H9 (cell line): ENCODE results near the gene DMBT1. TPM values are rescaled to one million over a fixed set of nuclear protein-coding genes. Genes with fewer than 3 reads are reported as not detected.

Experiments used
- DNase-seq: peaks from one replicate; pipeline ENCODE4 v3.0.0-alpha.2; 2017
- H2AFZ ChIP-seq: one replicate; pipeline ENCODE4 v1.6.1; 2013; ENCODE audit warnings: mild to moderate bottlenecking, low read length, control low read depth, moderate library complexity
- H2AK5ac ChIP-seq: 2 replicates; pipeline ENCODE4 v1.6.1; 2013; ENCODE audit warnings: low read length, control low read depth, mixed read lengths; ENCODE audit not compliant: insufficient read length
- H2BK120ac ChIP-seq: one replicate; pipeline ENCODE4 v1.6.1; 2013; ENCODE audit warnings: low read depth, mild to moderate bottlenecking, low read length, control low read depth, inconsistent platforms; ENCODE audit not compliant: poor library complexity, severe bottlenecking
- H2BK12ac ChIP-seq: 2 replicates; pipeline ENCODE4 v1.6.1; 2013; ENCODE audit warnings: low read length, control low read depth, mixed read lengths, low read depth; ENCODE audit not compliant: insufficient read length
- H2BK15ac ChIP-seq: 2 replicates; pipeline ENCODE4 v1.6.1; 2013; ENCODE audit warnings: low read depth, low read length, control low read depth
- H2BK20ac ChIP-seq: one replicate; pipeline ENCODE4 v1.6.1; 2013; ENCODE audit warnings: low read depth, mild to moderate bottlenecking, low read length, control low read depth, inconsistent platforms; ENCODE audit not compliant: poor library complexity, severe bottlenecking
- H2BK5ac ChIP-seq: 2 replicates; pipeline ENCODE4 v1.6.1; 2013; ENCODE audit warnings: low read length, control low read depth, mixed read lengths; ENCODE audit not compliant: insufficient read length
- H3K14ac ChIP-seq: 2 replicates; pipeline ENCODE4 v1.6.1; 2013; ENCODE audit warnings: low read length, control low read depth; ENCODE audit not compliant: insufficient read depth
- H3K18ac ChIP-seq: 2 replicates; pipeline ENCODE4 v1.6.1; 2013; ENCODE audit warnings: low read depth, mild to moderate bottlenecking, mixed read lengths, low read length, control low read depth; ENCODE audit not compliant: insufficient read length
- H3K23ac ChIP-seq: 2 replicates; pipeline ENCODE4 v1.6.1; 2013; ENCODE audit warnings: low read length, control low read depth, mixed read lengths, low read depth; ENCODE audit not compliant: insufficient read length
- H3K23me2 ChIP-seq: 2 replicates; pipeline ENCODE4 v1.6.1; 2013; ENCODE audit warnings: low read depth, mild to moderate bottlenecking, mixed read lengths, low read length, control low read depth; ENCODE audit not compliant: insufficient read length, poor library complexity, severe bottlenecking
- H3K27ac ChIP-seq: 2 replicates; pipeline ENCODE4 v1.5.1; 2013; ENCODE audit warnings: low read length, control low read depth, mixed read lengths, low read depth; ENCODE audit not compliant: insufficient read length
- H3K27me3 ChIP-seq: 2 replicates; pipeline ENCODE4 v1.6.1; 2013; ENCODE audit warnings: low read length, control low read depth, inconsistent platforms; ENCODE audit not compliant: insufficient read depth
- H3K4ac ChIP-seq: 2 replicates; pipeline ENCODE4 v1.6.1; 2013; ENCODE audit warnings: low read depth, mild to moderate bottlenecking, control low read depth, inconsistent platforms, low read length, moderate library complexity
- H3K4me1 ChIP-seq: 2 replicates; pipeline ENCODE4 v1.6.1; 2013; ENCODE audit warnings: low read length, control low read depth, inconsistent platforms; ENCODE audit not compliant: insufficient read depth
- H3K4me2 ChIP-seq: 2 replicates; pipeline ENCODE4 v1.6.1; 2013; ENCODE audit warnings: low read length, control low read depth, mixed read lengths; ENCODE audit not compliant: insufficient read length, insufficient read depth
- H3K56ac ChIP-seq: 2 replicates; pipeline ENCODE4 v1.6.1; 2013; ENCODE audit warnings: low read depth, mild to moderate bottlenecking, mixed read lengths, low read length, control low read depth; ENCODE audit not compliant: insufficient read length
- H3K79me1 ChIP-seq: 2 replicates; pipeline ENCODE4 v1.6.1; 2013; ENCODE audit warnings: low read depth, mild to moderate bottlenecking, moderate library complexity, low read length, control low read depth, inconsistent platforms; ENCODE audit not compliant: insufficient read depth, poor library complexity, severe bottlenecking
- H3K79me2 ChIP-seq: 2 replicates; pipeline ENCODE4 v1.6.1; 2013; ENCODE audit warnings: low read length, control low read depth, inconsistent platforms; ENCODE audit not compliant: insufficient read depth
- H3K9ac ChIP-seq: 2 replicates; pipeline ENCODE4 v1.6.1; 2013; ENCODE audit warnings: low read length, control low read depth, mixed read lengths; ENCODE audit not compliant: insufficient read length; ENCODE audit errors: extremely low read depth
- H3K9me3 ChIP-seq: one replicate; pipeline ENCODE4 v1.6.1; 2013; ENCODE audit warnings: low read depth, low read length, inconsistent platforms; ENCODE audit not compliant: control insufficient read depth
- H3T11ph ChIP-seq: one replicate; pipeline ENCODE4 v1.6.1; 2013; ENCODE audit warnings: mild to moderate bottlenecking, low read length, control low read depth, inconsistent platforms
- H4K20me1 ChIP-seq: one replicate; pipeline ENCODE4 v1.6.1; 2013; ENCODE audit not compliant: control insufficient read depth, insufficient read length, insufficient read depth
- H4K5ac ChIP-seq: 2 replicates; pipeline ENCODE4 v1.6.1; 2013; ENCODE audit warnings: low read depth, mild to moderate bottlenecking, mixed read lengths, low read length, control low read depth; ENCODE audit not compliant: insufficient read length
- H4K8ac ChIP-seq: replicated peaks from 2 replicates; pipeline ENCODE4 v1.6.1; 2013; ENCODE audit warnings: low read length, control low read depth, mixed read lengths, low read depth; ENCODE audit not compliant: insufficient read length
- H4K91ac ChIP-seq: 2 replicates; pipeline ENCODE4 v1.6.1; 2013; ENCODE audit warnings: low read depth, mild to moderate bottlenecking, moderate library complexity, mixed read lengths, low read length, control low read depth; ENCODE audit not compliant: insufficient read length
- H3K27ac Mint-ChIP-seq, 3 experiments: 2 replicates in 2 of 3; 3 replicates in 1 of 3; pipeline ENCODE4 v1.8.0; 2020 to 2021; ENCODE audit warnings: mixed read lengths in 3 of 3, mild to moderate bottlenecking in 1 of 3, moderate library complexity in 1 of 3
- H3K27me3 Mint-ChIP-seq: 2 replicates; pipeline ENCODE4 v1.8.0; 2021; ENCODE audit warnings: low read depth, mild to moderate bottlenecking, moderate library complexity, mixed read lengths
- H3K36me3 Mint-ChIP-seq, 3 experiments: 2 replicates in 2 of 3; 3 replicates in 1 of 3; pipeline ENCODE4 v1.8.0; 2020 to 2021; ENCODE audit warnings: low read depth in 3 of 3, mixed read lengths in 3 of 3; ENCODE audit not compliant: insufficient read depth in 1 of 3
- H3K4me1 Mint-ChIP-seq, 2 experiments: 2 replicates each; pipeline ENCODE4 v1.8.0; 2020; ENCODE audit warnings: mixed read lengths in 2 of 2
- H3K4me3 Mint-ChIP-seq, 2 experiments: 2 replicates in 1 of 2; 3 replicates in 1 of 2; pipeline ENCODE4 v1.8.0; 2020 to 2021; ENCODE audit warnings: mild to moderate bottlenecking in 2 of 2, mixed read lengths in 2 of 2, moderate library complexity in 1 of 2
- H3K9me3 Mint-ChIP-seq, 2 experiments: 2 replicates in 1 of 2; 3 replicates in 1 of 2; pipeline ENCODE4 v1.8.0; 2020; ENCODE audit warnings: mild to moderate bottlenecking in 2 of 2, mixed read lengths in 2 of 2, moderate library complexity in 1 of 2
- WGBS: extraction: QIAGEN DNeasy Blood & Tissue Kit; methylation state at CpG from one replicate; pipeline ENCODE4 v1.1.7; 2013; ENCODE audit warnings: missing lambda C conversion rate, low lambda C conversion rate, mixed read lengths; ENCODE audit not compliant: insufficient read length; ENCODE audit errors: extremely low coverage; 5-methylcytosine and 5-hydroxymethylcytosine counted together
- total RNA-seq: library from RNA; stranded (reverse); gene quantifications from 2 replicates; pipeline ENCODE4 v1.2.1, GENCODE V29; 2021
- TF ChIP-seq, protein P1 (sequence below): fragments of 200-600 bp; sonication (generic); conservative IDR thresholded peaks from 3 replicates; pipeline ENCODE4 v1.8.0; 2021; ENCODE audit warnings: antibody characterized with exemption, mild to moderate bottlenecking

Gene DMBT1
- total RNA-seq, 1 experiment from 2014 or later: 0.04 TPM

GRCh38 chr10:122558452-122558851 is 2.1 kb upstream of the DMBT1 start:
- no peak for DNase-seq
- peaks cover 19% of the 10 kb centered on the region for H3K27me3 Mint-ChIP-seq
- H3K23ac ChIP-seq: no peak overlapping the region

More at GRCh38 chr10:122558452-122558851, 2.1 kb upstream of the DMBT1 start:
- no peaks in the 10 kb centered on the region; a peak in 1 of 7 replicates for H3K36me3 Mint-ChIP-seq
- Histone ChIP-seq H3K4me2 (no peak overlapping the region), H2BK120ac (no peak overlapping the region), H2BK12ac (no peak overlapping the region), H4K20me1 (no peaks in the 10 kb centered on the region), H4K8ac (no peak overlapping the region), H3T11ph (no peak overlapping the region), H4K5ac (no peak overlapping the region), H3K79me1 (no peaks in the 10 kb centered on the region), H3K18ac (no peak overlapping the region), H3K4ac (no peak overlapping the region), H2BK15ac (no peak overlapping the region), H3K14ac (no peak overlapping the region), H2BK20ac (no peak overlapping the region), H3K79me2 (no peaks in the 10 kb centered on the region), H4K91ac (no peak overlapping the region), H2AK5ac (no peak overlapping the region), H3K27me3 (no peaks in the 10 kb centered on the region), H3K27ac (no peak overlapping the region), H2AFZ (no peak overlapping the region), H2BK5ac (no peak overlapping the region), H3K56ac (no peak overlapping the region), H3K4me1 (no peaks in the 10 kb centered on the region), H3K9me3 (no peaks in the 10 kb centered on the region), H3K9ac (no peak overlapping the region), H3K23me2 (no peaks in the 10 kb centered on the region)
- no CpG with 5 or more reads among the region's 5 CpGs for WGBS
- TF ChIP-seq, protein P1, sequence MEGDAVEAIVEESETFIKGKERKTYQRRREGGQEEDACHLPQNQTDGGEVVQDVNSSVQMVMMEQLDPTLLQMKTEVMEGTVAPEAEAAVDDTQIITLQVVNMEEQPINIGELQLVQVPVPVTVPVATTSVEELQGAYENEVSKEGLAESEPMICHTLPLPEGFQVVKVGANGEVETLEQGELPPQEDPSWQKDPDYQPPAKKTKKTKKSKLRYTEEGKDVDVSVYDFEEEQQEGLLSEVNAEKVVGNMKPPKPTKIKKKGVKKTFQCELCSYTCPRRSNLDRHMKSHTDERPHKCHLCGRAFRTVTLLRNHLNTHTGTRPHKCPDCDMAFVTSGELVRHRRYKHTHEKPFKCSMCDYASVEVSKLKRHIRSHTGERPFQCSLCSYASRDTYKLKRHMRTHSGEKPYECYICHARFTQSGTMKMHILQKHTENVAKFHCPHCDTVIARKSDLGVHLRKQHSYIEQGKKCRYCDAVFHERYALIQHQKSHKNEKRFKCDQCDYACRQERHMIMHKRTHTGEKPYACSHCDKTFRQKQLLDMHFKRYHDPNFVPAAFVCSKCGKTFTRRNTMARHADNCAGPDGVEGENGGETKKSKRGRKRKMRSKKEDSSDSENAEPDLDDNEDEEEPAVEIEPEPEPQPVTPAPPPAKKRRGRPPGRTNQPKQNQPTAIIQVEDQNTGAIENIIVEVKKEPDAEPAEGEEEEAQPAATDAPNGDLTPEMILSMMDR: no peak
- H3K27ac Mint-ChIP-seq: no peak overlapping the region
- no peaks in the 10 kb centered on the region for H3K9me3 Mint-ChIP-seq
- H3K4me1 Mint-ChIP-seq: peaks cover 31 to 33% of the 10 kb centered on the region in 2 experiments
- no peak overlapping the region for H3K4me3 Mint-ChIP-seq
